NCI-H524 (cell line): Measurements from ENCODE around the gene SSBP3.
A peak's percentile ranks its signal among the peaks of the same experiment; 100 is the strongest.

Experiments
- DNase-seq, 2 experiments: peaks; one replicate each; lab custom pipeline; 2025; lab: John Stamatoyannopoulos, UW

SSBP3 gene

DNA sequence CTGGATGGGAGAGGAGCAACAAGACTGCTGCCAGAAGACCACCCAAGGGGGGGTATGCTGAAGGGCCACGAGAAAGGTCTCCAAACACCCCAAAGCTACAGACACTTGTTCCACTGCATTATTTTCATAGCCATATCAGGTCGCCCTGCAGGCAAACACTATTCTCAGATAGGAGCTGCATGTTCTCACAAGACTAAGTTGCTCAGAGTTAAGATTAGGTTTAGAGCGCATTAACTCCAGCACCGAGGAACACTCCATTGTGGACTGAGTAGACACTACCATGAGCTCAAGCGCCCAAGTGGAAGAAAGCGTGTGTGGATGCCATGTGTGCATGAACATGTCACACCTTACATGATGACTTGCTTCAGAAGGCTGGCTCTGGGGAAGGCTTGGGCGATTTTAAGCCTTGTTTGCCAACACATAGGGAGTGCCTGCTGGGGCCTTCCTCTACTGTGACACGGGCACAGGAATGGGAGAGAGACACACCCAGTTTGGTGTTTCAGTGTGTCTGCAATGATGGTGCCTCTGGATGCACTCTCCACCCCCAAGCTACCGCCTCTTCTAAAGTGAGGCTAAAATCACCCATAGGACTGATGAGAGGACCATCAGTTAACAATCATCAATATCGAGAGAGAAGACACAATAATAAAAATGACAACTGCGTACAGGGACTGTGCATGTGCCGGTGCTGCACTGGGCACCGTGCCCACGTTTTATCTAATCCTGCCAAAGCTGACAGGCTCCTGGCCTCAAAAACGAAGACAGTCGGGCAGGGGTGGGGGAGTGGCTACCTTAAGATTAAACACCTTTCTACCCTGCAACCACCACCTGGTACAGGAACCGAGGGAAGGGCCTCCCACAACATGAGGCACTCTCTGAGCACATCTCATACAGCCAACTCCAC is 34.9 kb downstream of the SSBP3 start:
- no peak for DNase-seq

GRCh38 chr1:54370287-54370989 is 35.8 kb downstream of the SSBP3 start:
- peak in 1 of 2 experiments; percentile 37 for DNase-seq

- DNase-seq = no peak
Measured at GRCh38 chr1:54367613-54368012, 38.6 kb downstream of the SSBP3 start.

DNA sequence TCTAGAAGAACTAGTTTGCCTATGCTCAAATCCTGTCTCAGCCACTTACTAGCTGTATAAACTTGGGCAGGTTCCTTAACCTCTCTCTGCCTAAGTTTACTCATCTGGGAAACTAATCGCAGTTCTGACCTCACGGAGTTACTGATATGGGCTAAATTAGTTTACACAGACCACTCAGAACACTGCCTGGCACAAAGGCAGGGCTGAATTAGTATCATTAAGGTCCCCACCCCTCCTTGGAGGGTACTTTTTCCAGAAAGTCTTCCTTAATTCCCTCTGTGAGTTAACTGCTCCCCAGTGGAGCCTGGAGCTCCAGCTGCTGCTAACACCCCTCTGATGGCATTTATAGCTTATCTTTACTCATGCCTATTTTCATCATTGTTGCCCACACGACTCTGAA is 40.3 kb downstream of the SSBP3 start:
- DNase-seq = no peak

- DNase-seq = no peak
Measured at GRCh38 chr1:54365398-54365797, 40.8 kb downstream of the SSBP3 start.

GRCh38 chr1:54364995-54365394 is 41.2 kb downstream of the SSBP3 start:
- DNase-seq = no peak

DNA sequence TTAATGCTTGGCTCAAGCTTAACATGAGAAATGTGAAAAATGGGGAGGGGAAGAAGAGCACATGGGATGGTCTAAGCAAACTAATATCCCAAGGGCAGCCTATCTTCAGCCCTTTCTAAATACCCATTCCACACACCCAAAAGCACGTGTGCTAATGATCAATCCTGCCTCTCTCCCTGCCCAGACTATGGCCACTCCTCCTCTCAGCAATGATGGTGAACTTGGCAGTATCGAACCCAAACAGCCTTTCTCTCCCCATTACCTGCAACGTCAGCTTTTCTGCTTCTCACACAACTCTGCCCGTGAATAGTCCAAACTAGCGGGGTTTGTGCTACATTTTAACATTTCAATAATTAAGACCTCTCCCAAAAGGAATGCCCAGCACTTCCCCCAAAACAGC is 41.6 kb downstream of the SSBP3 start:
- no peak for DNase-seq

DNA sequence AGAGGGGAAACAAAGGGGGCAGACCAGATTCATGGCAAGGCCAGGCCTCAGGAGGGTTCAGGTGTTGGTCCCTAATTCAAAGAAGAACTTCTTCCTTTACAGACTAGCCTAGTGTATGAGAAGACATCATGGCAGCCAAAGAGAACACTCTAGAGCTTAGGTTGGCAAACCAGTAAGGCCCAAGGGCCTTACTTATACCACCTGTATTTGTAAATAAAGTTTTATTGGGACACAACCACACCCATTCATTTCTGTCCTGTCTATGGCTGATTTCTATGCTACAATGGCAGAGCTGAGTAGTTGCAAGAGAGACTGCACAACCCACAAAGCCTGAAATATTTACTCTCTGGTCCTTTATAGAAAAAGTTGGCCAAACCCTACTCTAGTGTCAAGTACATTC is 42.3 kb downstream of the SSBP3 start:
- no peak for DNase-seq

- DNase-seq = peak in 1 of 2 experiments; percentile 53
Measured at GRCh38 chr1:54362881-54363340, 43.3 kb downstream of the SSBP3 start.

DNA sequence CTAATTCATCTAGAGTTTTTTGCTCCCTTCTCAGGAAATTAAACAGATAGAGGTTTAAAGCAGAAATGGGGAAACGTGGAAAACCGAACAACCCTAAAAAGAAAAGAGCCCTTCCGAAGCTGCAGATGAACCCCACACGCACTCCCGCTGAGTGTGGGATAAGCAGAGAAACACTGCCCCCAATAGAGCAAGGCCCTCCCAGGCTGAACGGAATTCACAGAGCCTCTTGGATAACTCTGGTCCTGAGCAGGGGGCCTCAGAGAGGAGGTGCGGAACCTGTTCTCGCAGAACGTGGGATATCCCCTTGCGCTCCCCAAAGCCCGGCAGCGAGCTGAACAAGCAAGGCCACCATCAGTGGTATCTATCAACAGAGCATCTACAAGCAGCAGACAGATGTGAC is 44.9 kb downstream of the SSBP3 start:
- peak; percentile 23 to 71 for DNase-seq

DNA sequence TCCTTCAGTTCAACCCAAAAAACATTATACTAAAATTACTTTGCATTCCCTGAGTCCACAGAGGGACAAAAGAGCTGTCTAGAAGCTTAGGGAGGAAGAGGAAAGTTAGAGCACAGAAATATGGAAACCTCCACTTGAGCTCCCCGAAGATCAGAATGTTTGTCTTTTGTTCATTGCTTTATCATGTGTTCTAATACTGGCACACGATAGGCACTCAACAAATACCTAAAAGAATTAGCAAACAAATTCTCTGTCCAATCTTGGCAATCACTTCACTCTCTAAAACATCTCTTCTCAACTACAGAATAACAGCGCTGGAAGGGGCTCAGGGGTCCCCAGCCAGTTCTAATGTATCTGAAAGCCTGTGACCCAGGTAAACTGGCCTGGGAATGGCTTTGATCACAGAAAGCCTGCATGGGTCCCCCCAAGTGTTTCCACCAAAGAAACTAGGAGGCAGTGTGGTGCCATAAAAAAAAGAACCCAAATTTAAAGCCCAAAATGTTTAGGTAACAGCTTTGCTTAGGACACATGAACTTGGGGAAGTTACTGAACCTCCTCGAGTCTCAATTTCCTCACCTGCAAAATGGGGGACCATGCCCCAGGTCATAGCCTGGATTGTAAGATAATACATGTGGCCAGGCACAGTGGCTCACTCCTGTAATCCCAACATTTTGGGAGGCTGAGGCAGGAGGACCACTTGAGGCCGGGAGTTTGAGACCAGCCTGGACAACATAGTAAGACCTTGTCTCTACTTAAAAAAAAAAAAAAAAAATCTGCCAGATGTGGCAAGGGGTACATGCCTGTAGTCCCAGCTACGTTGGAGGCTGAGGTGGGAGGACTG is 45.8 kb downstream of the SSBP3 start:
- no peak for DNase-seq

- DNase-seq = no peak
Measured at GRCh38 chr1:54359393-54360162, 46.6 kb downstream of the SSBP3 start.

DNA sequence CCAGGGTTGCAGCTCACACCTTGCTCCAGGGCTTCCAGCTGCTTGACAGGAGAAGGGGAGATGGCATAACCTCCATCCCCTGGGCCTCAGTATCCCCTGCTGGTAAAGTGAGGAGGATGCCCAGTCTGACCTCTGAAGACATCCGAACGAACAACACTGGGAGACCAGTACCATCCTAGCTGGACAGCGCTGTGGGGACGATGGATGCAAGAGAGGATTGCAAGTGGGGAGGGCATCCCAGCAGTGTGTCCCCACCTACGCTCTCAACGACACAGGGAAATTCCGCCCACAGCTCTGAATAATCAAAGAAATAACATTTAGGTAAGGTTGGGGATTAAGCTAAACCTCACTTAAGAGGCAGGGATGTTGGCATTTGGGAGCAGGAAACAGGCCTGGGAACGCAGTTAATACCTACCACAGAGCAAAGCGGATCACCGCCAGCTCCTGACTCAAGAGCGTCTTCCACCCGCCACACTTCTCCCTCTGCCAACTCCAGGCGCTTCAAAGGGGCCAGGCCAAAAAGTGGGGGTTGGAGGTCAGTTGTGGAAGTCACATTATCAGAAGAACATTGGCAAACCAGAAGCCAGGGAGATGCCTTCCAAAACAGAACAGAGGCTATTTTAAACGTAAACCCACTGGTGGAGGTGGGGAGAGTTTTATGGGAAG is 47.6 kb downstream of the SSBP3 start:
- DNase-seq = peak; percentile 63 to 82

- DNase-seq = peak in 1 of 2 experiments; percentile 65
Measured at GRCh38 chr1:54357967-54358366, 48.2 kb downstream of the SSBP3 start.

GRCh38 chr1:54356680-54357147 is 49.5 kb downstream of the SSBP3 start:
- peak; percentile 62 to 79 for DNase-seq

GRCh38 chr1:54355931-54356679 is 50.1 kb downstream of the SSBP3 start:
- DNase-seq = peak; percentile 86 to 88

- DNase-seq = no peak
Measured at GRCh38 chr1:54354899-54355298, 51.3 kb downstream of the SSBP3 start.

GRCh38 chr1:54353959-54354358 is 52.2 kb downstream of the SSBP3 start:
- no peak for DNase-seq

GRCh38 chr1:54352755-54353154 is 53.4 kb downstream of the SSBP3 start:
- no peak for DNase-seq

DNA sequence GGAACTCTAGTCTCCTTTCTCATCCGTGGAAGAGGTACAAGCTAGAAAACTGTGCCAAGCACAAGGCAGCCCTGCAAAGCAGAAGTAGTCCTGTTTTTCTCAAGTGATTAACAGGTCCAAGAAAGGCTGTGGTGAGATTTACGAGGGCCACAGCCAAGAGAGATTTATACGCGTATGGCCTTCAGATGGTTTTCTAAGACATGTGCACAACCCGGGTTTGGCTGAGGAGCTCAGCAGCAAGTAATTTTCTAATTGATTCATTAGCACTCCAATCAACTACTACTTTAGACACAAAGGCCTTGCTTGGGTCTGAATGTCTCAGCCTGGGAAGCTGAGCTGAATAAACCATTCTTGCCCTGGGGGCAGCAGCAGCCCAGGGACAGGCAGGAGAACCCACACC is 55.8 kb downstream of the SSBP3 start:
- no peak for DNase-seq
